Psoas muscle (tissue), 8 donors: Measurements from ENCODE around the gene KIAA1958. TPM values are rescaled to one million over a fixed set of nuclear protein-coding genes. Genes with fewer than 3 reads are reported as not detected.
A peak's percentile ranks its signal among the peaks of the same experiment; 100 is the strongest.

ENCODE experiments used
- ATAC-seq, 4 donors: fragments of 200-7000 bp; cut with Tn5 transposase; one replicate each; pipeline ENCODE4 v1.9.1; 2020; ENCODE audit warnings: moderate library complexity in 3 of 4, mild to moderate bottlenecking in 2 of 4
- DNase-seq, 2 donors: peaks; one replicate each; pipeline ENCODE4 v3.0.0-alpha.2; 2020
- H3K27ac ChIP-seq: fragments of 200-600 bp; one replicate; pipeline ENCODE4 v1.8.0; 2022
- H3K27me3 ChIP-seq, 3 donors: fragments of 200-600 bp in 1 of 3; one replicate each; pipeline versions ENCODE4 v1.6.1 to v1.8.0; 2013 to 2022; ENCODE audit warnings: low read length in 2 of 3, mild to moderate bottlenecking in 2 of 3, moderate library complexity in 1 of 3; ENCODE audit not compliant: insufficient read depth in 3 of 3
- H3K36me3 ChIP-seq, 2 donors: fragments of 200-600 bp in 1 of 2; one replicate each; pipeline versions ENCODE4 v1.6.1 to v1.8.0; 2013 to 2022; ENCODE audit warnings: low read depth in 1 of 2, mild to moderate bottlenecking in 1 of 2, moderate library complexity in 1 of 2; ENCODE audit not compliant: insufficient read depth in 1 of 2
- H3K4me1 ChIP-seq: fragments of 200-600 bp; one replicate; pipeline ENCODE4 v1.8.0; 2022
- H3K4me3 ChIP-seq: fragments of 200-600 bp; one replicate; pipeline ENCODE4 v1.8.0; 2022; ENCODE audit warnings: mild to moderate bottlenecking
- H3K9me3 ChIP-seq: fragments of 200-600 bp; one replicate; pipeline ENCODE4 v1.8.0; 2022
- CTCF ChIP-seq: fragments of 200-600 bp; IDR thresholded peaks from one replicate; pipeline ENCODE4 v1.8.0; 2022; ENCODE audit warnings: antibody characterized with exemption
- WGBS, 3 donors: extraction: QIAGEN DNeasy Blood & Tissue Kit; methylation state at CpG; one replicate each; pipeline versions ENCODE4 v1.1.6 to v1.1.7; 2013; 5-methylcytosine and 5-hydroxymethylcytosine counted together
- intact Hi-C, 2 donors: fragments of 100-400 bp; cut with DNase I; formaldehyde crosslinking; loops; one replicate each; pipeline versions ENCODE4 v1.11.0 to v1.14.2; 2022
- polyA plus RNA-seq, 3 donors: library from polyadenylated mRNA; stranded (reverse); fragments of 200-250 nt; gene quantifications; one replicate each; pipeline ENCODE4 v1.2.3, GENCODE V29; 2013
- total RNA-seq, 4 donors: library from RNA; stranded (reverse); fragmentation: NEBNext Ultra II Directional in 2 of 4; extraction: Animal tissue kit (Norgen Biotek cat#: 25700) in 2 of 4; gene quantifications; one replicate each; pipeline versions ENCODE4 v1.2.1 to v1.2.4, GENCODE V29; 2021 to 2023
- donor health status: healthy with polysubstance abuse.
- donor health status: DM: no; HTN: no; CAD: no; lungs with moderate emphysema.
- donor health status: Bipolar disorder and iron deficiency.
- donor health status: healthy.
- donor health status: DM: yes; HTN: yes; CAD: no.
- donor health status: DM: no; HTN: no; CAD: no.
- donor health status: DM: no; HTN: no; CAD: no.
- donor health status: DM: yes; HTN: yes; CAD: no.

The KIAA1958 gene
- total and polyA plus RNA-seq, 7 donors, result 0.56 to 4.1 (median 1.5) TPM

GRCh38 chr9:112475318-112475717 is 11.3 kb upstream of the KIAA1958 start:
- H3K4me3 ChIP-seq, result no peak overlapping the region
- intact Hi-C loops, result no loop called here
- TF ChIP-seq CTCF, result no peak

GRCh38 chr9:112477330-112477729 is 9.3 kb upstream of the KIAA1958 start:
- H3K4me1 ChIP-seq, result no peaks in the 10 kb centered on the region
- WGBS, 3 donors, result 93 to 100% (median 100%) methylated on average over 2 of the region's 2 CpGs
- H3K9me3 ChIP-seq, result peaks cover 12% of the 10 kb centered on the region
- H3K36me3 ChIP-seq, result peaks cover 6 to 18% of the 10 kb centered on the region in 2 donors
- ATAC-seq (no peak), DNase-seq (no peak)
- TF ChIP-seq CTCF, result no peak
- no peak overlapping the region for H3K27ac ChIP-seq
- no peaks in the 10 kb centered on the region for H3K27me3 ChIP-seq
- intact Hi-C loops, result no loop called here
- H3K4me3 ChIP-seq, result no peak overlapping the region

More at GRCh38 chr9:112475318-112475717, 11.3 kb upstream of the KIAA1958 start:
- whole genome bisulfite sequencing, 3 donors, result 97 to 100% (median 99%) methylated on average over 1 of the region's 1 CpG
- DNase-seq, result no peak
- H3K4me1 ChIP-seq, result no peaks in the 10 kb centered on the region
- H3K9me3 ChIP-seq, result peaks cover 12% of the 10 kb centered on the region
- no peaks in the 10 kb centered on the region for H3K27me3 ChIP-seq
- no peak for ATAC-seq
- H3K27ac ChIP-seq, result no peak overlapping the region
- peaks cover 10 to 36% of the 10 kb centered on the region in 2 donors for H3K36me3 ChIP-seq

GRCh38 chr9:112479221-112479620 is 7.4 kb upstream of the KIAA1958 start:
- Histone ChIP-seq H3K36me3 (peaks cover 6 to 9% of the 10 kb centered on the region in 2 donors), H3K4me1 (no peaks in the 10 kb centered on the region), H3K9me3 (peaks cover 12% of the 10 kb centered on the region), H3K27me3 (no peaks in the 10 kb centered on the region), H3K27ac (peak overlapping the region; percentile 60), H3K4me3 (no peak overlapping the region)
- ATAC-seq, result peak; percentile 71 to 93 (median 88)
- TF ChIP-seq CTCF, result no peak
- intact Hi-C loops, result no loop called here
- no peak for DNase-seq

- WGBS, 3 donors, result 90 to 93% (median 90%) methylated on average over 2 of the region's 2 CpGs
- no peaks in the 10 kb centered on the region for H3K27me3 ChIP-seq
- intact Hi-C loops, result loop anchor here in 1 of 2 donors (5.0 kb wide), 1 partner anchor 233 kb away; the partner anchor contains the start of gene INIP
- no peaks in the 10 kb centered on the region for H3K36me3 ChIP-seq
- peaks cover 5% of the 10 kb centered on the region for H3K4me1 ChIP-seq
- H3K9me3 ChIP-seq, result no peaks in the 10 kb centered on the region
- no peak for ATAC-seq
- H3K27ac ChIP-seq, result no peak overlapping the region
- no peak for DNase-seq
- TF ChIP-seq CTCF, result no peak
- H3K4me3 ChIP-seq, result no peak overlapping the region
These were observed 2.0 kb upstream of the KIAA1958 start for GRCh38 chr9:112484607-112485006.

- intact Hi-C loops, result loop anchor here in 1 of 2 donors (5.0 kb wide), 1 partner anchor 232 kb away; the partner anchor contains the start of gene INIP
- peak overlapping the region; percentile 93 for H3K4me3 ChIP-seq
These were observed 1.1 kb upstream of the KIAA1958 start for GRCh38 chr9:112485574-112485973.

More at GRCh38 chr9:112485574-112485973, 1.1 kb upstream of the KIAA1958 start:
- 43 to 52% (median 43%) methylated on average over 3 of the region's 3 CpGs for WGBS, 3 donors
- no peaks in the 10 kb centered on the region for H3K36me3 ChIP-seq
- peak in 2 of 4 donors; percentile 45 to 50 for ATAC-seq
- H3K27me3 ChIP-seq, result no peaks in the 10 kb centered on the region
- H3K27ac ChIP-seq, result no peak overlapping the region
- peaks cover 5% of the 10 kb centered on the region for H3K4me1 ChIP-seq
- no peak for DNase-seq
- TF ChIP-seq CTCF, result no peak
- H3K9me3 ChIP-seq, result no peaks in the 10 kb centered on the region
